ENCODE measurements around the gene HEATR5A.
"Not testable (repeated sequence)": the region's sequence is repeated elsewhere in the genome, so short reads cannot be mapped to it uniquely, and the experiment has no call there.

The HEATR5A gene

GRCh38 chr14:31244626-31245025 is 175.7 kb downstream of the HEATR5A start:
- no peak overlapping the region for H3K4me3 ChIP-seq (ENCODE audit: low read depth, low read length, poor library complexity, severe bottlenecking)
- H3K9ac ChIP-seq (ENCODE audit: low read length), result no peak overlapping the region
- H3F3A ChIP-seq (ENCODE audit: insufficient read depth, low read length), result no peaks in the 10 kb centered on the region
- TF ChIP-seq CTCF (IDR thresholded peaks at IDR 0.05; ENCODE audit: low read length) (no peak), EZH2 (IDR thresholded peaks at IDR 0.05; ENCODE audit: borderline replicate concordance, low read length) (no peak)
- H3K4me2 ChIP-seq (ENCODE audit: low read length), result no peak overlapping the region
- no peak overlapping the region for H3K27ac ChIP-seq (ENCODE audit: low read depth, low read length, poor library complexity, severe bottlenecking)
- H3K9me2 ChIP-seq (ENCODE audit: low read depth, low read length), result no peaks in the 10 kb centered on the region
- no peaks in the 10 kb centered on the region for H3K27me3 ChIP-seq (ENCODE audit: insufficient read depth, low read length)
- H3K9me3 ChIP-seq (ENCODE audit: low read length), result no peaks in the 10 kb centered on the region
- no peaks in the 10 kb centered on the region for H3K36me3 ChIP-seq (ENCODE audit: insufficient read depth, low read length)
- no peaks in the 10 kb centered on the region for H3K79me2 ChIP-seq (ENCODE audit: insufficient read depth, low read length)
- peaks cover 4% of the 10 kb centered on the region for H3K4me1 ChIP-seq (ENCODE audit: insufficient read depth, low read length, severe bottlenecking)
- H2AFZ ChIP-seq (ENCODE audit: low read length), result no peak overlapping the region
- no peaks in the 10 kb centered on the region for H4K20me1 ChIP-seq (ENCODE audit: insufficient read depth, low read length)

- no peaks in the 10 kb centered on the region for H4K20me1 ChIP-seq (ENCODE audit: insufficient read depth, low read length)
- H3K4me1 ChIP-seq (ENCODE audit: insufficient read depth, low read length, severe bottlenecking), result peaks cover 8% of the 10 kb centered on the region
- H3K9me2 ChIP-seq (ENCODE audit: low read depth, low read length), result no peaks in the 10 kb centered on the region
- H3K27me3 ChIP-seq (ENCODE audit: insufficient read depth, low read length), result no peaks in the 10 kb centered on the region
- H3F3A ChIP-seq (ENCODE audit: insufficient read depth, low read length), result no peaks in the 10 kb centered on the region
- H3K4me3 ChIP-seq (ENCODE audit: low read depth, low read length, poor library complexity, severe bottlenecking), result no peak overlapping the region
- H3K4me2 ChIP-seq (ENCODE audit: low read length), result no peak overlapping the region
- H3K9me3 ChIP-seq (ENCODE audit: low read length), result no peaks in the 10 kb centered on the region
- no peak for TF ChIP-seq CTCF (IDR thresholded peaks at IDR 0.05; ENCODE audit: low read length)
- no peak for TF ChIP-seq EZH2 (IDR thresholded peaks at IDR 0.05; ENCODE audit: borderline replicate concordance, low read length)
- no peak overlapping the region for H3K27ac ChIP-seq (ENCODE audit: low read depth, low read length, poor library complexity, severe bottlenecking)
- no peaks in the 10 kb centered on the region for H3K36me3 ChIP-seq (ENCODE audit: insufficient read depth, low read length)
- no peak overlapping the region for H3K9ac ChIP-seq (ENCODE audit: low read length)
- no peak overlapping the region for H2AFZ ChIP-seq (ENCODE audit: low read length)
- H3K79me2 ChIP-seq (ENCODE audit: insufficient read depth, low read length), result no peaks in the 10 kb centered on the region
These were observed 176.5 kb downstream of the HEATR5A start for GRCh38 chr14:31243860-31244259.

- not testable (repeated sequence) for H3K79me2 ChIP-seq (ENCODE audit: insufficient read depth, low read length); H3K9me2 ChIP-seq (ENCODE audit: low read depth, low read length); H3K4me3 ChIP-seq (ENCODE audit: low read depth, low read length, poor library complexity, severe bottlenecking); H3K9ac ChIP-seq (ENCODE audit: low read length); H3K4me2 ChIP-seq (ENCODE audit: low read length); H3K36me3 ChIP-seq (ENCODE audit: insufficient read depth, low read length); H3K27me3 ChIP-seq (ENCODE audit: insufficient read depth, low read length); H2AFZ ChIP-seq (ENCODE audit: low read length); H3K4me1 ChIP-seq (ENCODE audit: insufficient read depth, low read length, severe bottlenecking); H3K27ac ChIP-seq (ENCODE audit: low read depth, low read length, poor library complexity, severe bottlenecking); H3K9me3 ChIP-seq (ENCODE audit: low read length); H4K20me1 ChIP-seq (ENCODE audit: insufficient read depth, low read length); H3F3A ChIP-seq (ENCODE audit: insufficient read depth, low read length)
These were observed 178.0 kb downstream of the HEATR5A start for GRCh38 chr14:31242161-31242940.
